Skeletal muscle tissue (tissue), 4 donors: ENCODE measurements around the gene SHISAL1. TPM values are rescaled to one million over a fixed set of nuclear protein-coding genes. Genes with fewer than 3 reads are reported as not detected.

Experiments used
- H3K27ac ChIP-seq: one replicate; pipeline ENCODE4 v1.7.0; 2013; ENCODE audit warnings: mild to moderate bottlenecking, low read depth, low read length, inconsistent platforms
- H3K27me3 ChIP-seq, 3 donors: one replicate each; pipeline ENCODE4 v1.7.0; 2013; ENCODE audit warnings: low read length in 3 of 3; ENCODE audit not compliant: control insufficient read depth in 3 of 3, insufficient read depth in 3 of 3
- H3K36me3 ChIP-seq, 3 donors: one replicate each; pipeline ENCODE4 v1.7.0; 2013; ENCODE audit warnings: low read length in 3 of 3; ENCODE audit not compliant: control insufficient read depth in 3 of 3, insufficient read depth in 3 of 3
- H3K4me1 ChIP-seq, 3 donors: one replicate each; pipeline ENCODE4 v1.7.0; 2013; ENCODE audit warnings: low read length in 3 of 3, mild to moderate bottlenecking in 3 of 3; ENCODE audit not compliant: control insufficient read depth in 3 of 3, insufficient read depth in 3 of 3
- H3K4me3 ChIP-seq, 3 donors: one replicate each; pipeline ENCODE4 v1.7.0; 2013; ENCODE audit warnings: low read length in 3 of 3
- H3K9ac ChIP-seq, 3 donors: one replicate each; pipeline ENCODE4 v1.7.0; 2013; ENCODE audit warnings: low read length in 3 of 3, mild to moderate bottlenecking in 3 of 3, moderate library complexity in 2 of 3, low read depth in 1 of 3
- H3K9me3 ChIP-seq, 3 donors: one replicate each; pipeline ENCODE4 v1.7.0; 2013; ENCODE audit warnings: low read length in 3 of 3; ENCODE audit not compliant: control insufficient read depth in 3 of 3
- total RNA-seq: library from RNA; depleted of rRNA; stranded (reverse); fragments of >200 nt; gene quantifications from one replicate; pipeline ENCODE4 v1.2.3, GENCODE V29; 2014
- donor health status: Osteomylitis.

The SHISAL1 gene
- total RNA-seq, 1 donor from 2014 or later: 7.3 TPM

DNA sequence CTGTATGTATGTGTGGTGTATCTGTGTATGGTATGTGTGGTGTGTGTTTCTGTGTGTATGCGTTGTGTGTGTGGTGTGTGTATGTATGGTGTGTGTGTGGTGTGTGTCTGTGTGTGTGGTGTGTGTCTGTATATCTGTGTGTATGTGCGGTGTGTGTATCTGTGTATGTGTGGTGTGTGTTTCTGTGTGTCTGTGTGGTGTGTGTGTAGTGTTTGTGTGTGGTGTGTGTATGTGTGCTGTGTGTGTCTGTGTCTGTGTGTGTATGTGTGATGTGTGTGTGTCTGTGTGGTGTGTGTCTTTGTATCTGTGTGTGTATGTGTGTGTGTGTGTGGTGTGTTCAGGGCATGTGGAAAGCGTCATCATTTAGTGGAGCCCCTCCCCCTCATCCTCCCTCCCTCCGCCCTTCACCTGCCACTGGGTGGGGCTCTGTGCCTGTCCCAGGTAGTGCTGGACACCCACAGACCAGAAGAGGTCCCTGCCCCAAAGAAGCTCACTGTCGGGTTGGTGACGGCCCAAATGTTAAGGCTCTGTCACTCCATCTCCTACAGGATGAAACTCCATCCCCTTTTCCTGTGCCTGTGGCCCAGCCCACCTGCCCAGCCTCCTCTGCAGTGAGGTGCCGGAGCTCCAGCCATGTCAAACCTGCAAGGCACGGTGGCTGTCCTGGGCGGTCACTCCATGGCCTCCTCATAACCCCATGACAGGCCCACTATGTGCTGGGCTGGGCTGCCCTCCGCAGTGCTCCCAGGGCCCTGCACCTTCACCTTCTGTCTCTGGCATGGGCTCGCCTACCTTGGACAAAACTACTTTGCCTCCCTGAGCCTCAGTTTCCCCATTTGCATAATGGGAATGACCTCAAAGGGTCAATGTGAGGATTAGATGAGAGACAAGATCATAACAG is 23.4 kb upstream of the SHISAL1 start:
- Histone ChIP-seq H3K36me3 (no peaks in the 10 kb centered on the region), H3K9me3 (no peaks in the 10 kb centered on the region), H3K27ac (no peak overlapping the region), H3K4me3 (no peak overlapping the region), H3K4me1 (peaks cover 0 to 2% (median 0%) of the 10 kb centered on the region in 3 donors), H3K27me3 (peaks cover 61 to 84% (median 62%) of the 10 kb centered on the region in 3 donors), H3K9ac (no peak overlapping the region)

DNA sequence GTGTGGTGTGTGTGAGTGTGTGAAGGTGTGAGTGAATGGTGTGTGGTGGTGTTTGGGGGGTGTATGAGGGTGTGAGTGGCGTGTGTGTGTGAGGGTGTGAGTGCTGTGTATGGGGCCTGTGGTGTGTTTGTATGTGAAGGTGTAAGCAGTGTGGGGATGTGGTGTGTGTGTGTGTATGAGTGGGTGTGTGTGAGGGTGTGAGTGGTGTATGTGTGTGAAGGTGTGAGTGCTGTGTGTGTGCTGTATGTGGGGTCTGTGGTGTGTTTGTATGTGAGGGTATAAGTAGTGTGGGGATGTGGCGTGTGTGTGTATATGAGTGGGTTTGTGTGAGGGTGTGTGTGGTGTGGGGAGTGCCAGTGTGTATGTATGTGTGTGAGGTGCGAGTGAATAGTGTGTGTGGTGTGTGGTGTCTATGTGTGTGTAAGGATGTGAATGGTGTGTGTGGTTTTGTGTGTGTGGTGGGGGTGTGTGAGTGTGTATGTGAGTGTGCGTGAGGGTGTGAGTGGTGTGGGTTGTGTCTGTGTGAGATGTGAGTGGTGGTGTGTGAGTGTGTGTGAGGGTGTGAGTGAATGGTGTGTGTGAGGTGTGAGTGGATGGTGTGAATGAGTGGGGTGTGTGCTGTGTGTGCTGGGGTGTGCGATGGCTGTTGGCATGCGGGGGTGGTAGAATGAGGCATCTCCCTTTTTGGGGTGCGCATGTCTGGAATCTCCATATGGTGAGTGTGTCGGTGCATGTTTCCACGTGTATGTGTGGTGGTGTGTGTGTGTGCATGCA is 22.5 kb upstream of the SHISAL1 start:
- no peaks in the 10 kb centered on the region for H3K9me3 ChIP-seq
- H3K4me1 ChIP-seq: no peaks in the 10 kb centered on the region
- H3K4me3 ChIP-seq: no peak overlapping the region
- H3K27ac ChIP-seq: no peak overlapping the region
- H3K27me3 ChIP-seq: peaks cover 65 to 82% (median 67%) of the 10 kb centered on the region in 3 donors
- no peaks in the 10 kb centered on the region for H3K36me3 ChIP-seq
- H3K9ac ChIP-seq: no peak overlapping the region

DNA sequence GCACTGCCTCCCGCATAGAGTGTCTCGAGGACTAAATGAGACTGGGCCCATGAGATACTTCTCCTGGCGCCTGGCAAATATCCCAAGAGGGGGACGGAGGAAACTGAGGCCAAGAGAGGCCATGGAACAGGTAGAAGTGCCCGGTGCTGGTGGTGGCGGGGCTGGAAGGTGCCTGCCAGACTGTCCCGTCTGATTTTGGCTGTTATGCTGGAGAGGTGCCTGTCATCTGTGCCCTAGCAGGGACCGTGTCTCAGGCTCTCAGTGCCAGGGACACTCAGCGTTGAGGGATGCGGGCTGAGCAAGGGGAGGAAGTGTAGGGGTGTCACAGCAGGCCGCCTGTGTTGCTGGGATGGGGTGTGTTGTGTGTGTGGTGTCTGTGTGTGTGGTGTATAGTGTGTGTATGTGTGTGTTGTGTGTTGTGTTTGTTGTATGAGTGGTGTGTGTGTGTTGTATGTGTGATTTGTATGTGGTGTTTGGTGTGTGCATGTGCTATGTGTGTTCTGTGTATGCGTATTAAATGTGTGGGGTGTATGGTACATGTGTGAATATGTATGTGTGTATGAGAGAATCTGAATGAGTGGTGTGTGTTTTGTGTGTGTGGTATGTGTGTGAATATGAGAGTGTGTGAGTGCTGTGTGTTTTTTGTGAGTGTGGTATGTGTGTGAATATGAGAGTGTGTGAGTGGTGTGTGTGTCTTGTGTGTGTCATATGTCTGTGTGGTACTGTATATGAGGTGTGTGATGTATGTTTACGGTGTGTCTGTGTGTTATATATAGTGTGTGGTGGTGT is 21.3 kb upstream of the SHISAL1 start:
- no peak overlapping the region for H3K4me3 ChIP-seq
- H3K27ac ChIP-seq: no peak overlapping the region
- no peaks in the 10 kb centered on the region for H3K9me3 ChIP-seq
- peaks cover 65 to 82% (median 69%) of the 10 kb centered on the region in 3 donors for H3K27me3 ChIP-seq
- no peaks in the 10 kb centered on the region for H3K4me1 ChIP-seq
- no peak overlapping the region for H3K9ac ChIP-seq
- H3K36me3 ChIP-seq: no peaks in the 10 kb centered on the region

DNA sequence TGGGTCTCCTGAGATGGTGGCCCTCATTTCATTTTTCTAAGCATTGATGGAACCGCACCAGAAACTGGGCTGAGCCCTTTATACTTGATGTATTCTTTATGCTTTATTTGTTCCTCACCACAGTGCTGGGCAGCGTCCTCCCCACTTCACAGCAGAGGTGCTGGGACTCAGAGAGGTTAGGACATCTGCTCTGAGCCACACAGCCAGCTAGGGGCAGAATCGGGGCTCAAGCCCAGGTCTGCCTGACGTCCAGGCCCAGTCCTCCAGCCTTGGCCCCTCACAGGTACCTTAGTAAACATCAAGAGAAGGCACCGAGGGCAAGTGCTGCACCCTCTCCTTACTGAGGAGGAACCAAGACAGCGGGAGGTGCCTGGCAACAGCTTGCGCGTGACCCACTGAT is 20.2 kb upstream of the SHISAL1 start:
- Histone ChIP-seq H3K27ac (no peak overlapping the region), H3K36me3 (no peaks in the 10 kb centered on the region), H3K27me3 (peaks cover 70 to 84% (median 71%) of the 10 kb centered on the region in 3 donors), H3K9me3 (no peaks in the 10 kb centered on the region), H3K4me1 (no peaks in the 10 kb centered on the region), H3K9ac (no peak overlapping the region), H3K4me3 (no peak overlapping the region)

DNA sequence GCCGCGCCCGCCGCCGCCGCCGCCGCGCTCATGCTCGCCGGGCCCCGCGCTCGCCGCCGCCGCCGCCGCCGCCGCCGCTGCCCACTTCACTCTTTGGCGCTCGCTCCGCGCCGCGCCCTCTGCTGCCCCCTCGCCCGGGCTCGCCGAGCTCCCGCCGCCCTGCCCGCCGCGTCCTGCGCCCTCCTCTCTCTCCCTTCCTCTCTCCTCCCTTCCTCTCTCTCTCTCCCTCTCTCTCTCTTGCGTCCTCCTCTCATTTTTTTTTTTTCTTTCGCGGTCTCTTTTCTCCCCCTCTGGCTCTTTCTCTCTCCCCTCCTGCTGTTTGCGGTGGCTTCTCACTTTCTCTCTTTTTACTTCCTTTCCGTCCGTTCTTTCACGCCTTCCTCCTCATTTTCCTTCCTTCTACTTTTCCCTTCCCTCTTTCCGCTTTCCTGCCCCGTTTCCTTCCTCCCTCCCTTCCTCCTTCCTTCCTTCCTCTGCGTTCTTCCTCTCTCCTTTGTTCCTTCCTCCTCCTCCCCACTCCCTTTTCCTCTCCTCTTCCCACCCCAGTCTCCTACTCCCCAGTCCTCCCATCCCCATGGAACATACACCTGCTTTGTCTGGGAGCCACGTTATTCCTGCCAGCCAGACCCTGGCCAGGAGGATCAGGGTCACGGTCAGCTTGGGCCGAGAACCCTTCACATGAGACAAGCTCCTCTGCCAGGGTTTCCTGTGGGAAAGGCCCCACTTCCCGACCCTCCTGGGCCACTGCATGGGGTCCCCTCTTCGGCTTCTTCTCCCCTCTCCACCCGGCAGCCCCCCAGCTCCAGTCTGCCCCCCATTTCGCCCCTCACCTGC is 19.3 kb upstream of the SHISAL1 start:
- Histone ChIP-seq H3K4me3 (peak overlapping the region in 1 of 3 donors; percentile 29), H3K27me3 (peaks cover 73 to 88% (median 75%) of the 10 kb centered on the region in 3 donors), H3K9me3 (no peaks in the 10 kb centered on the region), H3K4me1 (no peaks in the 10 kb centered on the region), H3K36me3 (no peaks in the 10 kb centered on the region), H3K9ac (no peak overlapping the region), H3K27ac (no peak overlapping the region)

DNA sequence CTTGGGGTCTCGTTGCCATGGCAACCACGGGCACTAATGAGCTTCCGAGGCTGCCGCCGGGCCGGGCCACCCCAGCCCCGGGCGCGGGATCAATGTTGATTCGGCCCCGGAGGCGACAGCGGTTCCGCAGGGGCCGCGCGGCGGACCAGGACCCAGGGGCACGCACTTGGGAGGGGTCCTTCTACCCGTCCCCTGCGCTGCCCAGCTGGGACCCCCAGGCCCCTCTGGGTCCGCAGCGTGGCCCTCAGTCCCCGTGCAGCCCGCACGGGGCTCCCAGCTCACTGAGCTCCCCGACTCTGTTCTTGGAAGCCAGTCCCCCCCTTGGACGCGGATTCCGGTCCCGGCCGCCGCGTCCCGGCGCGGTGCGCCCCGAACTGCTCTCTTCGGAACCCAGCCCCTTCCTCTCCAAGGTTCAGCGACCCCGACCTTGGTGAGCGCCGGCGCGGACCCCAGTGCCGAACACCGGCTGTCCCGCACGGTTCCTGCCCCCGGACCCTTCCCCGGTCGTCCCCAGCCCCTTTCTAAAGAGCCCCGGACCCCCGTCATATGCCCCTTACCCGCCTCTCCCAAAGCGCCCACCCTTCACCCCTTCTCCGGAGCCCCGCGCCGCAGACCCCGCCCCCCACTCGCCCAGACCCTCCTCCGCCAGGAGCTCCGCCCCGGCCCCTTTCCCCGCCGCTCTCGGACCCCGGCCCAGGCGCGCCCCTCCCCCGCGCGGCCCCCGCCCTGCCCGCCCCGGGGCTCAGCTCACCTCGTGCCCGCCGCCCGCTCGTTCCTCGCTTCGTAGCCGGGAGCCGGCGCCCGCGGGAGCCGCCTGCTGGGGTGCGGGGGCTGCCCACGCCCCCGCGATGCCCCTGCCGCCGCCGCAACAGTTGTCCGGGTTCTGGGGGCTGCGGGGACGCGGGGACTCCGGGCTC is 18.3 kb upstream of the SHISAL1 start:
- H3K27me3 ChIP-seq: peaks cover 76 to 86% (median 84%) of the 10 kb centered on the region in 3 donors
- H3K36me3 ChIP-seq: no peaks in the 10 kb centered on the region
- H3K27ac ChIP-seq: no peak overlapping the region
- H3K4me1 ChIP-seq: peaks cover 0 to 9% (median 3%) of the 10 kb centered on the region in 3 donors
- H3K9ac ChIP-seq: peak overlapping the region in 1 of 3 donors; percentile 3
- no peak overlapping the region for H3K4me3 ChIP-seq
- H3K9me3 ChIP-seq: no peaks in the 10 kb centered on the region

DNA sequence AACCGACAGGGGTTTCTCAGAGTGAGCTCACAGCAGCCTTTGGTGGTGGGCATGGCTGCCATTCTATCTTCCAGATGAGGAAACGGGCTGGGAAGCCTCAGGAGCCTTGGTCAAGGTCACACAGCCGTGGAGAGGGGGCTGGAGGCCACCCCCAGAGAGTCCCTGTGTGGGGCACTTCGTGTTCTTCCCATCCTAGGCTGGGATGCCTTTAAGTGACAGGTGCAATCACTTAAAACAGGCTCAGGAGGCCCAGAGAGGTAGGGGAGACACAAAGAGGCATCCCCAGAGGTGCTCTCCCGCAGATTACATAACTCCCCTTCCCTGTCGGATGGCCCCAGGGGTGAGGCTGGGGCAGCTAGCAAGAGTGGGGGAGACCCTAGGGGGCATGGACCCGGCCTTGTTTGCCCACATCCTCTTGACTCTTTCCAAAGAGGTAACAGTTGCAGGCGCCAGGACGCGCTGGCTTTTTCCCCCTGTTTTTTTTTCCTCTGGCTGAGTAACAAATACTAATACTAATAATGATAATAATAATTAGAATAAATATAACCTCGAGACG is 17.5 kb upstream of the SHISAL1 start:
- H3K9ac ChIP-seq: no peak overlapping the region
- H3K36me3 ChIP-seq: no peaks in the 10 kb centered on the region
- no peak overlapping the region for H3K4me3 ChIP-seq
- H3K27ac ChIP-seq: no peak overlapping the region
- H3K4me1 ChIP-seq: peaks cover 0 to 13% (median 3%) of the 10 kb centered on the region in 3 donors
- H3K9me3 ChIP-seq: no peaks in the 10 kb centered on the region
- H3K27me3 ChIP-seq: peaks cover 77 to 85% (median 79%) of the 10 kb centered on the region in 3 donors

DNA sequence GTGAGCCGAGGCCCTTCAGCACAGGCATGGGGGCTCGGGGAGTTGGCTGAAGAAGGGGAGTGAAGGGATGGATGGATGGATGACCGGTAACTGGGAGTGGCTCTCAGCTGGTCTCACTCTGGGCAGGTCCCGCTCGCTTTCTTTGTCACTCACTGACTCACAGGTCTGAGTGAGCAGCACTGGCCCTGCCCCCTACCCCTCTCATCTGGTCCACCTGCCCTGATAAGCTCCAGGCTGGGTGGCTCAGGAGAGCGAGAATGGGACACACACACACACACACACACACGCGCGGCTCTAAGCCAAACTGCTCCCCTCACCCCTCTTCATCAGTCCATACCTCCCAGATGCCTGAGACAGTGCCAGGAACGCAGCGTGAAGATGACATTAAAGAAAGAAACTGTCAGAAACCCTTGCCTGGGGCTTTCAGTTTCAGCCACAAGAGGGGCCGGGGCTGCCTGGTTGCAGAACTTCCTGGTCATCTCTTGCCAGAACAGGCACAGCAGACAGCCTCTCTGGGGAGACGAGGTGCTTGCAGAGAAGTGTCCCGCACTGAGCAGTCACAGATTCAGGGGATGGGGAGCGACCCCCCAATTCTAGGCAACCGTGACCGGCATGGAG is 16.5 kb upstream of the SHISAL1 start:
- Histone ChIP-seq H3K9ac (no peak overlapping the region), H3K4me1 (peaks cover 0 to 13% (median 3%) of the 10 kb centered on the region in 3 donors), H3K27me3 (peaks cover 71 to 79% (median 76%) of the 10 kb centered on the region in 3 donors), H3K9me3 (no peaks in the 10 kb centered on the region), H3K4me3 (no peak overlapping the region), H3K36me3 (no peaks in the 10 kb centered on the region), H3K27ac (no peak overlapping the region)
